Islet precursor cell (in vitro differentiated cells): ENCODE results near the gene TNPO3.

ENCODE experiments used
- DNase-seq: peaks from one replicate; pipeline ENCODE4 v3.0.0-alpha.2; 2018

Gene TNPO3

GRCh38 chr7:129054438-129055293, at the start of gene TNPO3:
TNPO3 (minus strand) TSS chr7:129055111; CDS start chr7:129054770, 341 bp downstream.
- peak; percentile 97 for DNase-seq

- no peak for DNase-seq
Observed at GRCh38 chr7:129103561-129104324, 48.8 kb upstream of the TNPO3 start.

- no peak for DNase-seq
Observed at GRCh38 chr7:129101746-129102145, 46.8 kb upstream of the TNPO3 start.

- DNase-seq: no peak
Observed at GRCh38 chr7:129100827-129101166, 45.9 kb upstream of the TNPO3 start.

- DNase-seq: no peak
Observed at GRCh38 chr7:129098409-129099084, 43.6 kb upstream of the TNPO3 start.

- peak; percentile 15 for DNase-seq
Observed at GRCh38 chr7:129095258-129095657, 40.3 kb upstream of the TNPO3 start.

GRCh38 chr7:129094501-129094900, 39.6 kb upstream of the TNPO3 start:
- peak; percentile 9 for DNase-seq

- peak; percentile 2 for DNase-seq
Observed at GRCh38 chr7:129093867-129094456, 39.1 kb upstream of the TNPO3 start.

GRCh38 chr7:129091484-129092002, 36.6 kb upstream of the TNPO3 start:
- DNase-seq: peak; percentile 94

GRCh38 chr7:129090300-129090907, 35.5 kb upstream of the TNPO3 start:
- DNase-seq: no peak

- DNase-seq: peak; percentile 50
Observed at GRCh38 chr7:129089521-129090212, 34.8 kb upstream of the TNPO3 start.

GRCh38 chr7:129084801-129085551, 30.1 kb upstream of the TNPO3 start:
- DNase-seq: peak; percentile 1

- peak; percentile 0 for DNase-seq
Observed at GRCh38 chr7:129083525-129083924, 28.6 kb upstream of the TNPO3 start.

GRCh38 chr7:129078455-129078854, 23.5 kb upstream of the TNPO3 start:
- peak; percentile 24 for DNase-seq

GRCh38 chr7:129076886-129077285, 22.0 kb upstream of the TNPO3 start:
- no peak for DNase-seq

- no peak for DNase-seq
Observed at GRCh38 chr7:129074994-129075393, 20.1 kb upstream of the TNPO3 start.

- no peak for DNase-seq
Observed at GRCh38 chr7:129074361-129074871, 19.5 kb upstream of the TNPO3 start.

GRCh38 chr7:129073738-129074137, 18.8 kb upstream of the TNPO3 start:
- no peak for DNase-seq

- DNase-seq: no peak
Observed at GRCh38 chr7:129073204-129073603, 18.3 kb upstream of the TNPO3 start.

GRCh38 chr7:129072479-129073011, 17.6 kb upstream of the TNPO3 start:
- no peak for DNase-seq
